GM13977 (cell line): ENCODE results near the gene P2RY13.

Experiments used
- DNase-seq: peaks from one replicate; pipeline ENCODE4 v3.0.0; 2012; ENCODE audit warnings: low spot score
- CTCF ChIP-seq: IDR thresholded peaks from 2 replicates; pipeline ENCODE4 v1.5.1; 2012; ENCODE audit warnings: mild to moderate bottlenecking, control low read depth; ENCODE audit not compliant: insufficient read depth; ENCODE audit errors: extremely low read depth, missing control alignments
- in situ Hi-C: fragments of 300-500 bp; cut with MboI; formaldehyde crosslinking; loops from one replicate; pipeline ENCODE4 v1.12.0; 2022; ENCODE audit warnings: low sequenced_read_pairs, low pct_unique_long_range_greater_than_20kb, mixed read lengths, inconsistent platforms; ENCODE audit not compliant: unreplicated experiment

Gene P2RY13

GRCh38 chr3:151281671-151282324 lies 47.6 kb downstream of the P2RY13 start:
- in situ Hi-C loops, result no loop called here
- no peak for DNase-seq
- no peak for TF ChIP-seq CTCF

- no peak for DNase-seq
- in situ Hi-C loops, result loop anchor here (5.0 kb wide), 2 partner anchors 51 to 106 kb away; no protein-coding TSS in a partner anchor
- TF ChIP-seq CTCF, result no peak
These were observed 51.1 kb downstream of the P2RY13 start, which contains the start of gene P2RY14 for GRCh38 chr3:151278230-151278629. Gene P2RY14, minus strand, starts transcription at chr3:151278542. Its CDS starts 64,226 bp downstream, at chr3:151214316.

DNA sequence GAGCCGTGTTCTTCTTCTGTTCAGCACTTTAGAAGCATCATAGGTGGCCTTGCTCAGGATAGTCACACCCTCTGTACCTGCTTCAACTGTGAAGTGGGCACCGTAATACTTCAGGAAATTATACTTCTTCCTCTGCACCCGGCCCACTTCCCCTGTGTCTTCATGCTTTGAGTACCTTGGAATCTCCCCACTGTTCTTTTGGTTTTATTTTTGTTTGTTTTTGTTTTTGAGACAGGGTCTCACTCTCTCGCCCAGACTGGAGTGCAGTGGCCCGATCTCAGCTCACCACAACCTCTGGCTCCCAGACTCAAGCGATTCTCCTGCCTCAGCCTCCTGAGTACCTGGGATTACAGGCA lies 52.7 kb downstream of the P2RY13 start:
- TF ChIP-seq CTCF, result no peak
- no peak for DNase-seq
- in situ Hi-C loops, result loop anchor here (5.0 kb wide), 2 partner anchors 49 to 104 kb away; no protein-coding TSS in a partner anchor
